Stimulated activated CD8-positive, alpha-beta memory T cell treated with anti-CD3 and anti-CD28 coated beads, Interleukin-2, amount 100 ng/mL, for 48 hours (primary cell): ENCODE results near the gene VAV3.
"Not testable (repeated sequence)": the region's sequence is repeated elsewhere in the genome, so short reads cannot be mapped to it uniquely, and the experiment has no call there.

Experiments used
- DNase-seq, 2 donors: peaks; one replicate each; pipeline ENCODE4 v3.0.0-alpha.2; 2020; ENCODE audit warnings: low read depth in 2 of 2

VAV3 gene

DNA sequence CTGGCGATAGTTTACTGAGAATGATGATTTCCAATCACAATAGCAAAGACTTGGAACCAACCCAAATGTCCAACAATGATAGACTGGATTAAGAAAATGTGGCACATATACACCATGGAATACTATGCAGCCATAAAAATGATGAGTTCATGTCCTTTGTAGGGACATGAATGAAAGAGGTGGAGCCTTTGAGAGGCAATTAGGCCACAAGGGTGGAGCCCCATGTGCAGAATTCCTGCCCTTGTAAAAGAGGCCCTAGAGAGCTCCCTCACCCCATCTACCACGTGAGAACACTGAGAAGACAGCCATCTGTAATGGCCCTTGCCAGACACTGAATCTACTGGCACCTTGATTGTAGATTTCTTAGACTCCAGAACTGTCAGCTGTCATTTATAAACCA is 314.2 kb downstream of the VAV3 start:
- not testable (repeated sequence) for DNase-seq

DNA sequence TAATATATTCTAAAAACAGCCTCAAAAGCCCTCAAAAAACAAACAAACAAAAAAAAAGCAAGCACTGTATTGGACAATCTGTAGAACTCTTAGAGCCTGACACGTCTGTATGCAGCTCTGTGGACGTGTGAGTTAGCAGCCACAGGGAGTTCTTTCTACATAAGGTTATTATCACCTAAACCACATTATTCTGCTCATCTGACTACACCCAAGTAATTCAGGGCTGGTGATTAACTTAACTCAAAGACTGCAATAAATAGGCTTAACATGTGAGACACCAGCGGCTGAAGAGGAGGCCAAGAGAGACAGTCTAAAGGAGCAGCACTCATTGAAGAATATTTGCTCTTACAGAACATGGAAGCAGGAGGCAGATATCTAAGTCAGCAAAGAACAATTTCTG is 316.0 kb downstream of the VAV3 start:
- DNase-seq: no peak

GRCh38 chr1:107648071-107648470 is 316.9 kb downstream of the VAV3 start:
- DNase-seq: no peak

DNA sequence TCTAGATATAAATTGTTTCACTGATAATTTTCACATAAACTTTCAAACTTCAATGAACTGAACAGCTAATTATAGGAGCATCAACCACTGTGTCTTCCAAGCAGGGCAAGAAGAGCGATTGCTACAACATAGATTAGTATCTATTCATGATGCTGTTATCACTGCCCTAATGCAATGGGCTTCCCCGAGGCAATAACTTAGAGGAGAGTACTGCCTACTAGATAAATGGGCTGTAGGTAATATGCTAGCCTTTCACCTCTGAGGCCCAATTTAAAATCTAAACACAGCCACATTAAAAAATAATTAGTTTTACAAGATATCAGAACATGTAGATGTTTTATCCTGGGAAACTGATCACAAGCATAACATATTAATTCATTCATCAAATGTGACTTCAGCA is 318.0 kb downstream of the VAV3 start:
- no peak for DNase-seq

GRCh38 chr1:107643766-107644165 is 321.2 kb downstream of the VAV3 start:
- DNase-seq: no peak

- DNase-seq: no peak
These were observed 324.8 kb downstream of the VAV3 start for GRCh38 chr1:107640207-107640606.

GRCh38 chr1:107637101-107637500 is 327.9 kb downstream of the VAV3 start:
- DNase-seq: no peak

- no peak for DNase-seq
These were observed 331.4 kb downstream of the VAV3 start for GRCh38 chr1:107633596-107633995.

DNA sequence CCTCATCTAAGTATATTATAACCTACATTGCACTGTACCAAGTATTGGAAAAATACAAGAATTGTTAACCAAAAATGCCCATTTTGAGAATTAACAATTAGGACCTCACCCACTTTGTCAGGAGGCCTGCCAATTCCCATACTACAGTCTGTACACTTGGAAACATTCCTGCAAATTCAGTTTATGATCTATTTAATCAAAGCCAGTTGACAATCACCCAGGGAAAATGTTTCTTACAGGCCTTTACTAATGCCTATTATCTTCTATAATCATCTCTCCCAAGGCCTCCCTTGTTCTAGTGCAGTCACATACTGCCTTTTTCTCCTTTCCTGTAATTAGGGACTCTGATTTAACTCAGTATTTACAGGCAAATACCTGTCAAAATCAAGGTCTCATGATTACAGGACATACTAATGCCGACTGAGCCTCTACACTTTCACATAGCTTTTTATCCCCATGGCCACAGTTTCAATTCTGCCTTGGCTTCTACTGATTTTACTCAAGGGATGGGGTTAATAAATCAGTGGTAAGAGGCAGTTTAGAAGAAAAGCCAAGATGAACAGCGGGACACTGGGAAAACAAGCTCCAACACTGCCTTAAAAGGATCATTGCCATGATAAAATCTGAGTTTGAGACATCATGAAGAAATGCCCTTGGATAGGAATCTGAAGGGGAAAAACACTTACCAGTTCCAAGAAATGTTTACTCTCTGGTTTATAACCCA is 338.7 kb downstream of the VAV3 start:
- DNase-seq: no peak

DNA sequence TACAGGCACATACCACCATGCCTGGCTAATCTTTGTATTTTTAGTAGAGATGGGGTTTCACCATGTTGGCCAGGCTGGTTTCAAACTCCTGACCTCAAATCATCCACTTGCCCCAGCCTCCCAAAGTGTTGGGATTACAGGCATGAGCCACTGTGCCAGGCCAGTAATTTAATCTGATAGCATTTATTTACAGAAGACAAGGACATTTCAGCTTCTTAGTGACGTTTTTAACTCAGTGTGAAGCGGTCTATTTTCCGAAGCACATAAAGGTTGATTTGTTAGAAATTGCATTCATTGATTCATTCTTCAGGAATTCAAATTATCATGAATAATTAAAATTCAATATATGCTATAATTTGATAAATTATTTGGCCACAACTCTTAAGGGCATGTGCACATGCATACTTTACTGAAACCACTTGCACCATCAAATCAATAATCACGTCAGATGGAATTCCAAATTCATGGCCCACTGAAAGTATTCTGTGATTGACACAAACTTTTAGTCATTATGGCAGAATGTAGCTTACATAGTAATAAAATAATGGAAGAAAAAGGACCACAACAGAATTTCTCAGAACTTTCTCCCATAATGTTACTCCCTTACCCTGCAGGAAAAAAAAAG is 339.5 kb downstream of the VAV3 start:
- DNase-seq: no peak

DNA sequence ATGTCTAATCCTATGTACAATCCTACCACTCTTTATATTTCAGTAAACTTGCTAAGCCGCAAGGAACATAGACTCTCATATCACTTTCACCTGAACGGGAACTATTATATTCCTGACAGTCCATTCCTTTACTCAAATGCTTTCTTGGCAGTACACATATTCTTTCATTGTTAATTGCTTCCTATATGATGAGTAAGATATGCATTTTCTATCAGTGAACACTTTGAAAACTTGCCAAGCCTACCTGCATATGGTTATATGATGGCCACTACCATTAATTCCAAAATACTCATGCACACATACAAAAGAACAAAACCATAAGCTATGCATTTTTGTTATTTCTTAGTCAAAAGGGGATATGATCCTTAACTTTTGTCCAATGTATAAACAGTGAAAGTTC is 341.5 kb downstream of the VAV3 start:
- no peak for DNase-seq

GRCh38 chr1:107622966-107623365 is 342.0 kb downstream of the VAV3 start:
- no peak for DNase-seq

GRCh38 chr1:107622535-107622934 is 342.4 kb downstream of the VAV3 start:
- no peak for DNase-seq

DNA sequence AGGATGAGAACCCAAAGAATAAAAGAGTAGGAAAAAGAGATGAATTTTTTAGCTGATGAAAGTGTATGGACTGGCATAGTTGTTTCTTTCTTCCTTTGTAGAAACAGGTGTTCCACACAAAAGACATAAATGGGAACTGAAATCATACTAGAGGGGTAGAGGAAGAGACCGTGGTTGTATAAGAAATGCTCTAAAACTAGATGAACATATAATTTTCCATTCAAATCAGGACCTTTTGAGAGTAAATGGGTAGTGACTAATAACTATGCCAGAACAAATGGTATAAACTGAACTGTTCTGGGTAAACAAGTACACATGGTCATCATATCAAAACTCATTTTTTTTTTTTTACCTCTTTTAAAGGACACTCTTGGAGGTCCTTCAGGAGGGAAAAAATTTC is 344.2 kb downstream of the VAV3 start:
- DNase-seq: no peak

GRCh38 chr1:107618539-107618938 is 346.4 kb downstream of the VAV3 start:
- DNase-seq: no peak

DNA sequence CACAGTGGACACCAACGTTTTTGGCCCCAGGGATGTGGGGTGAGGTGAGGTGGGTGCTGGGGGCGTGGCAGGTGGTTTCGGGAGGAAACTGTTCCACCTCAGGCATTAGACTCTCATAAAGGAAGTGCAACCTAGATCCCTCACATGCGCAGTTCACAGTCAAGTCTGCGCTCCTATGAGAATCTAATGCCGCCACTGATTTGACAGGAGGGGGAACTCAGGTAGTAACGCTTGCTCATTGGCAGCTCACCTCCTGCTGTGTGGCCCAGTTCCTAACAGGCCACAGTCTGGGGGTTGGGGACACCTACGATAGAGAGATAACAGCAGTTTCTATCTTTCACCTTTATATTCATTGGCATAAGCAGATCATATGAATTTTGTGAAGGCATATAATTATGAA is 347.1 kb downstream of the VAV3 start:
- DNase-seq: no peak

DNA sequence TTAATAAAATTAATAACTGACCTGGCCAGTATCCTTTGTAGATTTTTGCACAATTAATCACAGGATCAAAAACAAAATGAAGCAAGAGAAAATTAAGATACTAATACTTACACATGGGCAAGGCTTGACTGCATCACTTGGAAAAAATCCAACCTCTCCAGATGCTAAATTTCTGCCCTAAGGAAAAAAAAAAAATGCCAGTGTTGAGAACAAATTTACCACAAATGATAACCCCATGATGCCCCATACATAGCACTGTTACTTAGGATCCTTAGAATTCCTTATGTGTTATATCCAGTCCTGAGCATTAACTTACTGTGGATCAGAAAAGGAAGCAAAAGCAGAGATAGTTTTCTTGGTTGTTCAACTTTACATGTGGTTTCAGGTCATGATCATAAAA is 347.5 kb downstream of the VAV3 start:
- no peak for DNase-seq

- no peak for DNase-seq
These were observed 355.2 kb downstream of the VAV3 start for GRCh38 chr1:107609808-107610207.

DNA sequence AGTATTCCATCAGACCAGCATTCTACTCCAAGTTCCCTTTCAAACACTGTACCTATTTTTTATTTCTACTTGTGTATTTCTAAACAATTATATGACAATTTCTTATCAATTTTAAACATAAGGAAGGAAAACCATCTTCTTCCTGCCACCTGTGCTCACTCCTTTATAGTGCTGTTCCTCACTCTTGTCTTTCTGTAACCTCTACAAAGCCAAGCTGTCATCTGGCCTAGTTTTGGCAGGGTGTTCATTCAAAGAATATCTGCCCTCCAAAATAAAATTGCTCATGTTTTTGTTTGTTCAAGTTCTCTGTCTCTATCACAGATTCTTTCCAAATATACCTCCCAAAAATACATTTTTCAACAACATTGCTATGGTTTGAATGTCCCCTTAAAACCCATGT is 360.2 kb downstream of the VAV3 start:
- no peak for DNase-seq

- no peak for DNase-seq
These were observed 364.3 kb downstream of the VAV3 start for GRCh38 chr1:107600607-107601160.

DNA sequence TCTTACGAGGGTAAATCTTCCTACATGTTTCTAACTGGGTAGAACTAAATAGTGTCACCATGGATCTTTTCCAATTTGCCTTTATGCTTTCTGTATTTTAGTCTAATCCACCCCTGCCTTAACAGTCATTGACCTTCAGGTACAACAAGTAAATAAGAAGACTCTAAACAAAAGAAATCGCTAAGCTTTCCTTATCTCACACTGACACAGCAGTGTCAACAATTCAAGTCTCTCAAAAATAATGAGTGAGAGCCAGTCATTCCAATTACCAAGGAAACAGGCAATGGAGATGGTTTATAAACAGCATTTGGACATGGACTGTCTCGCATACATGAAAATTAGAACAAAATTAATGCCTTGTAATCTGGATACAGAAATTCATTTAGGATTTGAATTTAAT is 365.8 kb downstream of the VAV3 start:
- DNase-seq: no peak

DNA sequence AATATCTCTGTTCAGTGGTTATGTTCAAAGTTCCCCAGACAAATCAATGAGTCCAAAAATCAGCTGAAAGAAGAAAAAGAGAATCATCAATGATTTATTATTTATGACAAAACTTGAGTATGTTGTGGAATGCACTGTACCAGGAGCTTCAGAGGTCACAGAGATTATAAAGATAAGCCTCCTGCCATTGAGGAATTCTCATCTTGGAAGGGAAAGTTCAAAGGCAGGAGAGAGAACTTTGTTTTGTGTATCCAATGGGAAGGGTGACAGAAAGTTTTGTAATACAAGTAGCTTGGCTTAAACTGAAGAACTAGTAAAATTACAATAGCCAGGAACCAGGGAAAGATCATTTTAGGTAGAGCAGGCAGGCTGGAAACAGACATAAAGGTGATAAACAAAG is 367.7 kb downstream of the VAV3 start:
- DNase-seq: no peak

- no peak for DNase-seq
These were observed 370.4 kb downstream of the VAV3 start for GRCh38 chr1:107594536-107594935.
